NB4 (cell line): Measurements from ENCODE around the gene CACNA2D3.

Experiments used
- MYC ChIP-seq: IDR thresholded peaks from 2 replicates; pipeline ENCODE4 v1.6.1; 2011; ENCODE audit warnings: low read depth, low read length
- POLR2A ChIP-seq: IDR thresholded peaks from 2 replicates; pipeline ENCODE4 v1.6.1; 2011; ENCODE audit warnings: mild to moderate bottlenecking; ENCODE audit not compliant: insufficient read length; ENCODE audit errors: extremely low read depth
- TF ChIP-seq, protein P1 (sequence below): IDR thresholded peaks from one replicate; pipeline ENCODE4 v1.5.1; 2012; ENCODE audit warnings: low read depth, low read length
- TF ChIP-seq, protein P2 (sequence below): IDR thresholded peaks from 2 replicates; pipeline ENCODE4 v1.6.1; 2011; ENCODE audit warnings: low read depth, low read length

DNA sequence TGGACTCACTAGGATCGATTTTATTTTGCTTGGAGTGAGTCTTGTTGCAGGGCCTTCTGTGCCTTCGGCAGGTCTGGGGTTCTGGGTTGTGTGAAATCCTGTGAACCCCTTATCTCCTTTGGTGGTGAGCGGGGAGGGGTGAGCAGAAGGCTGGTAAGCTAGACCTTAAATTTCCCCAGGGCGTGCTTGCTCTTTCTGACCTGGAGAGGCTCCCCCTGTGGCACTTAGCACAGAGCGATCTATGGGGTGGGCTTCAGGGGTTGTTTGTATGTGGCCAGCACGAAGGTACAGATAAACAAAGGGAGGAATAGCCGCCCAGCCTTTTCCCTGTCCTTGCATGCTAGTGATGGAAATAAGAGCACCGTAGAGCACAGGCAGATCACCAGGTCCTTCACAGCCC, 11.8 kb downstream of the CACNA2D3 start:
- TF ChIP-seq, protein P1, sequence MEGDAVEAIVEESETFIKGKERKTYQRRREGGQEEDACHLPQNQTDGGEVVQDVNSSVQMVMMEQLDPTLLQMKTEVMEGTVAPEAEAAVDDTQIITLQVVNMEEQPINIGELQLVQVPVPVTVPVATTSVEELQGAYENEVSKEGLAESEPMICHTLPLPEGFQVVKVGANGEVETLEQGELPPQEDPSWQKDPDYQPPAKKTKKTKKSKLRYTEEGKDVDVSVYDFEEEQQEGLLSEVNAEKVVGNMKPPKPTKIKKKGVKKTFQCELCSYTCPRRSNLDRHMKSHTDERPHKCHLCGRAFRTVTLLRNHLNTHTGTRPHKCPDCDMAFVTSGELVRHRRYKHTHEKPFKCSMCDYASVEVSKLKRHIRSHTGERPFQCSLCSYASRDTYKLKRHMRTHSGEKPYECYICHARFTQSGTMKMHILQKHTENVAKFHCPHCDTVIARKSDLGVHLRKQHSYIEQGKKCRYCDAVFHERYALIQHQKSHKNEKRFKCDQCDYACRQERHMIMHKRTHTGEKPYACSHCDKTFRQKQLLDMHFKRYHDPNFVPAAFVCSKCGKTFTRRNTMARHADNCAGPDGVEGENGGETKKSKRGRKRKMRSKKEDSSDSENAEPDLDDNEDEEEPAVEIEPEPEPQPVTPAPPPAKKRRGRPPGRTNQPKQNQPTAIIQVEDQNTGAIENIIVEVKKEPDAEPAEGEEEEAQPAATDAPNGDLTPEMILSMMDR = no peak
- TF ChIP-seq MYC (no peak), POLR2A (no peak)
- TF ChIP-seq, protein P2, sequence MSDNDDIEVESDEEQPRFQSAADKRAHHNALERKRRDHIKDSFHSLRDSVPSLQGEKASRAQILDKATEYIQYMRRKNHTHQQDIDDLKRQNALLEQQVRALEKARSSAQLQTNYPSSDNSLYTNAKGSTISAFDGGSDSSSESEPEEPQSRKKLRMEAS = no peak
